CD4-positive, alpha-beta T cell (primary cell): ENCODE results near the gene HELZ. TPM values are rescaled to one million over a fixed set of nuclear protein-coding genes. Genes with fewer than 3 reads are reported as not detected.

Experiments used
- ATAC-seq: fragments of 200-7000 bp; cut with Tn5 transposase; one replicate; pipeline ENCODE4 v1.10.0; 2022; ENCODE audit warnings: mild to moderate bottlenecking; ENCODE audit not compliant: poor library complexity
- CTCF ChIA-PET: fragments of 350-600 bp; sonication (Branson Sonifier 250); formaldehyde crosslinking; loops from one replicate; lab custom pipeline; 2021; ENCODE audit warnings: antibody characterized with exemption, inconsistent platforms; lab: Charles Lee
- POLR2A ChIA-PET: fragments of 350-600 bp; sonication (Branson Sonifier 250); formaldehyde crosslinking; loops from one replicate; lab custom pipeline; 2021; ENCODE audit warnings: antibody characterized with exemption, inconsistent platforms; lab: Charles Lee
- DNase-seq, 14 experiments: peaks; one replicate each; pipeline ENCODE4 v3.0.0-alpha.2; 2013 to 2020; ENCODE audit warnings: mixed read lengths in 2 of 14
- H3K27ac ChIP-seq, 2 donors: one replicate each; pipeline versions ENCODE4 v1.5.1 to v1.7.0; 2013; ENCODE audit warnings: low read length in 2 of 2, low read depth in 1 of 2, mild to moderate bottlenecking in 1 of 2
- H3K27me3 ChIP-seq, 2 experiments: 1 replicate in 1 of 2; 2 replicates in 1 of 2; pipeline versions ENCODE4 v1.6.1 to v1.7.0; 2013; ENCODE audit warnings: low read length in 2 of 2, control low read depth in 1 of 2, mild to moderate bottlenecking in 1 of 2, moderate library complexity in 1 of 2; ENCODE audit not compliant: insufficient read depth in 2 of 2, control insufficient read depth in 1 of 2
- H3K36me3 ChIP-seq: one replicate; pipeline ENCODE4 v1.6.1; 2013; ENCODE audit warnings: low read length, control low read depth; ENCODE audit not compliant: insufficient read depth
- H3K4me1 ChIP-seq: one replicate; pipeline ENCODE4 v1.6.1; 2013; ENCODE audit warnings: low read length, control low read depth; ENCODE audit not compliant: insufficient read depth
- H3K4me3 ChIP-seq: one replicate; pipeline ENCODE4 v1.5.1; 2013; ENCODE audit warnings: mild to moderate bottlenecking, low read length, moderate library complexity
- H3K9me3 ChIP-seq, 2 experiments: 1 replicate in 1 of 2; 2 replicates in 1 of 2; pipeline versions ENCODE4 v1.6.1 to v1.7.0; 2013; ENCODE audit warnings: low read length in 2 of 2, mild to moderate bottlenecking in 2 of 2, control low read depth in 1 of 2, moderate library complexity in 1 of 2; ENCODE audit not compliant: control insufficient read depth in 1 of 2, insufficient read depth in 1 of 2
- H3K27ac Mint-ChIP-seq: one replicate; pipeline ENCODE4 v1.8.0; 2020; ENCODE audit warnings: mixed read lengths
- H3K27me3 Mint-ChIP-seq: one replicate; pipeline ENCODE4 v1.8.0; 2021; ENCODE audit warnings: mixed read lengths
- H3K36me3 Mint-ChIP-seq: one replicate; pipeline ENCODE4 v1.8.0; 2021; ENCODE audit warnings: low read depth, mixed read lengths
- H3K4me1 Mint-ChIP-seq: one replicate; pipeline ENCODE4 v1.8.0; 2021; ENCODE audit warnings: low read depth, mixed read lengths
- H3K4me3 Mint-ChIP-seq: one replicate; pipeline ENCODE4 v1.8.0; 2020; ENCODE audit warnings: mild to moderate bottlenecking, mixed read lengths
- H3K9me3 Mint-ChIP-seq: one replicate; pipeline ENCODE4 v1.8.0; 2020; ENCODE audit warnings: mixed read lengths
- CTCF ChIP-seq: fragments of 200-600 bp; IDR thresholded peaks from one replicate; pipeline ENCODE4 v1.8.0; 2022; ENCODE audit warnings: antibody characterized with exemption, mild to moderate bottlenecking
- intact Hi-C, 2 experiments: fragments of 100-400 bp; cut with DNase I in 1 of 2; cut with micrococcal nuclease in 1 of 2; formaldehyde crosslinking; loops; one replicate each; pipeline versions ENCODE4 v1.15.1 to v1.9.0; 2023 to 2025; cut with DNase I, micrococcal nuclease
- total RNA-seq, 174 experiments: library from RNA in 2 of 174; stranded (reverse) in 2 of 174; gene quantifications; one replicate each; pipeline ENCODE4 v1.2.3 and lab custom pipeline; 2021 to 2026

HELZ gene
- total RNA-seq, 2 experiments from 2014 or later, result 94.8 to 107 TPM

- H3K27me3 Mint-ChIP-seq, result no peaks in the 10 kb centered on the region
- H3K27ac Mint-ChIP-seq, result no peak overlapping the region
- H3K9me3 Mint-ChIP-seq, result peaks cover 1% of the 10 kb centered on the region
- no peak overlapping the region for H3K27ac ChIP-seq
- H3K36me3 ChIP-seq, result peaks cover 71% of the 10 kb centered on the region
- H3K4me1 Mint-ChIP-seq, result no peaks in the 10 kb centered on the region
- ChIA-PET CTCF (no interaction called here), POLR2A (no interaction called here)
- no peak for TF ChIP-seq CTCF
- no peaks in the 10 kb centered on the region for H3K27me3 ChIP-seq
- no peaks in the 10 kb centered on the region for H3K9me3 ChIP-seq
- no peak for ATAC-seq
- DNase-seq, result no peak
- H3K4me1 ChIP-seq, result no peaks in the 10 kb centered on the region
- H3K4me3 ChIP-seq, result no peak overlapping the region
- H3K4me3 Mint-ChIP-seq, result no peak overlapping the region
- H3K36me3 Mint-ChIP-seq, result peaks cover 89% of the 10 kb centered on the region
- intact Hi-C loops, result no loop called here
Measured at GRCh38 chr17:67162771-67163170, 82.2 kb downstream of the HELZ start.

- no peak for ATAC-seq
- peaks cover 68% of the 10 kb centered on the region for H3K36me3 ChIP-seq
Measured at GRCh38 chr17:67161573-67161972, 83.4 kb downstream of the HELZ start.

GRCh38 chr17:67160791-67161190 is 84.2 kb downstream of the HELZ start:
- no peak overlapping the region for H3K4me3 ChIP-seq
- Mint-ChIP-seq H3K36me3 (peaks cover 87% of the 10 kb centered on the region), H3K27me3 (no peaks in the 10 kb centered on the region), H3K4me1 (peaks cover 4% of the 10 kb centered on the region), H3K4me3 (no peak overlapping the region), H3K27ac (no peak overlapping the region), H3K9me3 (peaks cover 3% of the 10 kb centered on the region)
- no peak for ATAC-seq
- no peaks in the 10 kb centered on the region for H3K4me1 ChIP-seq
- TF ChIP-seq CTCF, result no peak
- intact Hi-C loops, result no loop called here
- no peaks in the 10 kb centered on the region for H3K9me3 ChIP-seq
- CTCF ChIA-PET, result interaction anchor here (0.6 kb wide), 1 partner anchor 27 kb away, joined by 3 read pairs; no protein-coding TSS in a partner anchor
- no peak for DNase-seq
- no peaks in the 10 kb centered on the region for H3K27me3 ChIP-seq
- peaks cover 62% of the 10 kb centered on the region for H3K36me3 ChIP-seq
- POLR2A ChIA-PET, result no interaction called here
- H3K27ac ChIP-seq, result no peak overlapping the region

More at GRCh38 chr17:67161573-67161972, 83.4 kb downstream of the HELZ start:
- peaks cover 3% of the 10 kb centered on the region for H3K9me3 Mint-ChIP-seq
- CTCF ChIA-PET, result no interaction called here
- no peak for TF ChIP-seq CTCF
- no peak overlapping the region for H3K27ac Mint-ChIP-seq
- Histone ChIP-seq H3K4me1 (no peaks in the 10 kb centered on the region), H3K4me3 (no peak overlapping the region), H3K27me3 (no peaks in the 10 kb centered on the region), H3K9me3 (no peaks in the 10 kb centered on the region), H3K27ac (no peak overlapping the region)
- no peaks in the 10 kb centered on the region for H3K4me1 Mint-ChIP-seq
- no peaks in the 10 kb centered on the region for H3K27me3 Mint-ChIP-seq
- POLR2A ChIA-PET, result no interaction called here
- no peak for DNase-seq
- no peak overlapping the region for H3K4me3 Mint-ChIP-seq
- H3K36me3 Mint-ChIP-seq, result peaks cover 90% of the 10 kb centered on the region
- intact Hi-C loops, result no loop called here
